H54 (cell line): Measurements from ENCODE around the gene SPEM3.
A peak's percentile ranks its signal among the peaks of the same experiment; 100 is the strongest.

Source experiments
- DNase-seq: peaks from one replicate; pipeline ENCODE4 v3.0.0; 2011; ENCODE audit warnings: low spot score, mixed read lengths; ENCODE audit not compliant: insufficient read length
- FAIRE-seq: peaks from 3 replicates; lab custom pipeline; 2011; peaks lifted over from hg19 to GRCh38; lab: Jason Lieb, UNC
- POLR2A ChIP-seq: IDR thresholded peaks from 2 replicates; pipeline ENCODE4 v1.6.1; 2011; ENCODE audit warnings: low read depth, mild to moderate bottlenecking, low read length

Gene SPEM3

DNA sequence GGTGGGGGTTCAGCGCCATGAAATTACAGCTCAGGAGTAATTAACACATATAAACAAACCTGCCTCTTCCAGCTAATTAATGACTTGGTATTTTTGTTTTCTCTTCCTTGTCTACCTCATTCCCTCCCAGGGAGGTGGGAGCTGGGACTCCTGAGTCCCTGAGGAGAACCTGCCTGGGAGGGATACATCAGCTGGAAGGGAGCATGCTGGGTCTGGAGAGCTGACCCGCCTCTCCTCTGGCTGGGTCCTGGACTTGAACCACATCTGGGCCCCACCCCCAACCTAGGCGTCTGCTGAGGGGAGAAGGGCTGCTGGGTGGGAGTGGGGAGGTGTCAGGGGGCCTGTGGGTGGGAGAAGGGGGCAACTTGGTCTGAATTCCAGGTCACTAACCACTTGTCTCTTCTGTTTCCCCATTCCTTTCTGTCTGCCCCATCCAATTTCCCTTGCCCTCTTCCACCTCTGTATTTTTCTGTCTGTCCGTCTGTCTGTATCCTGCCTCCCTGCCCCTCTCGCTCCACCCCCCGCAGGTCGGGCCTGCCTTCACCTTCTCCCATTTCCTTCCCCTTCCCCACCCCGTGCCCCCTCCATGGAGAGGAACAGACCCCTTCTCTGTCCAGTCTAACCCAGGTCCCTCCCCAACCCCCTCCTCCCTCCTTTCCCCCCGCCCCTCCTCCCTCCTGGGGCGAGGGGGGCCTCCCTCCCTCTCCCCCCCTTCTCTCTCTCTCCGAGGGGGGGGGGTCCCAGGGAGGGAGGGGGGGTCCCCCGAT lies 21.0 kb upstream of the SPEM3 start, which contains the start of gene NLGN2:
NLGN2 (plus strand) TSS at position 361 of the 767 bp plus-strand sequence. CDS start 411 bp downstream, outside the sequence.
- TF ChIP-seq POLR2A, result no peak
- no peak for FAIRE-seq
- DNase-seq, result no peak

DNA sequence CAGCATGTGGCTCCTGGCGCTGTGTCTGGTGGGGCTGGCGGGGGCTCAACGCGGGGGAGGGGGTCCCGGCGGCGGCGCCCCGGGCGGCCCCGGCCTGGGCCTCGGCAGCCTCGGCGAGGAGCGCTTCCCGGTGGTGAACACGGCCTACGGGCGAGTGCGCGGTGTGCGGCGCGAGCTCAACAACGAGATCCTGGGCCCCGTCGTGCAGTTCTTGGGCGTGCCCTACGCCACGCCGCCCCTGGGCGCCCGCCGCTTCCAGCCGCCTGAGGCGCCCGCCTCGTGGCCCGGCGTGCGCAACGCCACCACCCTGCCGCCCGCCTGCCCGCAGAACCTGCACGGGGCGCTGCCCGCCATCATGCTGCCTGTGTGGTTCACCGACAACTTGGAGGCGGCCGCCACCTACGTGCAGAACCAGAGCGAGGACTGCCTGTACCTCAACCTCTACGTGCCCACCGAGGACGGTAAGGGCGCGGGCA lies 20.4 kb upstream of the SPEM3 start:
- DNase-seq (no peak), FAIRE-seq (no peak)
- TF ChIP-seq POLR2A, result no peak

DNA sequence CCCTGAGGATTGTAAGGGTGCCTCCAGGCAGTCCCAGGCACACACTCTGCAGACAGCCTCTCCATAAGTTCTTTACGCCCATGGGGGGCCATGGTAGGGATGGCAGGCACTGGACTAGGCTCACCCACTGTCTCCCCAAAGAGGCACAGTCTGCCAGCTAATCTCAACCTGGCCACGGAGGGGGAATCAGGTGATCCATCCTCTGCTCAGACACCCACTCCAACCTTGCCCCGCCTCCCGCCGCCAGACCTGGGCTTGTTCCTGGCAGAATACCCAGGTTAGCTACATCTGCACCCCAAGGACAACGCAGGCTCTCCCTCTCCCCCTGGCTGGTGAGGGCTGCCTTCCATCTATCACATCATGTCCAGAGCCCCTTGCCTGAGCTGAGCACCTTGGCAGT lies 19.8 kb upstream of the SPEM3 start:
- no peak for TF ChIP-seq POLR2A
- FAIRE-seq (no peak), DNase-seq (no peak)

DNA sequence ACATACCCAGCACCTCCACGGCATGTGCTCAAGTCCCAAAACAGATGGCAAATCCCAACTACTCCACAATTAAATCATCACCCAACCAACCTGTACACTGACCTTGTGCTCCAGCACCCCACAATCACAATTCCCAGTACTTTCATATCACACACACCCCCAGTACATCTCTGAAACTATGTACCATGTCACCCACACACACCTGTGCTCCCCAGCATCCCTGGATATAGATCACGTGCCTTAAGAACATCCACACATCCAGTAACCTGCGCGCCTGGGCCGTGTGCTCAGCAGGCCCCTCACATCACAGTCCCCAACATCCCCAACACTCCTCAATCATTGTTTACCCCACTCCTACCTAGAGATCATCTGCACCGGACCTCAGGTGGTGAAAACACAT lies 18.9 kb upstream of the SPEM3 start:
- no peak for TF ChIP-seq POLR2A
- no peak for DNase-seq
- FAIRE-seq, result no peak

DNA sequence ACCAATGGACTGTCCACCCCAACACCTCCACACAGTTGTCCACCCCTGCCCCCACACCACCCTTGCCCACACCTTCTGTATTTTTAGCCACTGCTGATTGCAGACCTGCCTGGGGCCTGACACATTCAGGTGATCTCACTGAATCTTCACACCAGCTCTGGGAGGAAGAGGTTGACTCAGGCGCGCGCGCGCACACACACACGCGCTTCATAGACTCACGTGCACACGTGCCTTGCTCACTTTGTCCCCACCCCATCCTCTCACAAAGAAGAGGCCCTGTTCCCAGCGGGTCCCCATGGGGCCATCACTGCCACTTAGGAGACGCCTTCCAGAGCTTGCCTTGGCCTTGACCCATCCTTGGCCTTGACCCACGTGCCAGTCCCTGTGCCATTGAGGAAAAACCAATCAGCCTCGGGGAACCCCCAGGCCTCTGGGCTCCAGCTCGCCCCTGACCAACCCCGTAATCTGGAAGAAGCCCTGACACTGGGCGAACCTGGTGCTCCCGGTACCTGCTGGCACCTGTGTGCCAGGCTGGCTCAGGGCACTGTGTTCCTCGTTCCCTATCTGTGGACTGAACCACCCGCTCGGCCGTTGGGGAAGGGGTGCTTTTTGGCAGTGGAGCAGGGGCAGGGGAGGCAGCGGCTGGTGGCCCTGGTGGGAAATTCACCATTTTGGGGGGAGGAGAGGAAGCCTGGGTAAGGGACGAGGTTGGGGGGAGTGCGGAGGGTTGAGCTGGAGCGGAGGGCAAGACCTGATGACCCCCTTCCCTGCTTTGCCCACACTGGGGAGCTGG lies 17.8 kb upstream of the SPEM3 start:
- FAIRE-seq, result no peak
- no peak for DNase-seq

DNA sequence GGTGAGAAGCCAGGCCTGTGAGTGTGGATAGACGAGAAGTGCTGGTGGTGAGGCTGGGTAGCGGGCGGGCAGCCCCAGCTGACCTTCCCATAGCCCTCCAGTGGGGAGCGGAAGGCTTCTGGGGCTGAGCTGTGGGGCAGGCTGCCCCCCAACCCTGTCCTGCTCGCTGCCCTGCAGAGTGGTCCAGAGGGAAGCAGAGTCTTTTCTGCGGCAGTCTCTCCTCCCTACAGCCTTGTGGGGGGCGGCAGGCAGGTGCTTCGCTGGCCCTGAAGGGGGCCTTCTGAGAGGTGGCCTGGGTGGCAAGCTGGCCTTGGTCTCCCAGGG lies 17.3 kb upstream of the SPEM3 start:
- DNase-seq, result no peak
- no peak for TF ChIP-seq POLR2A
- FAIRE-seq, result no peak

More for the DNA sequence above, 17.8 kb upstream of the SPEM3 start:
- TF ChIP-seq POLR2A, result no peak

DNA sequence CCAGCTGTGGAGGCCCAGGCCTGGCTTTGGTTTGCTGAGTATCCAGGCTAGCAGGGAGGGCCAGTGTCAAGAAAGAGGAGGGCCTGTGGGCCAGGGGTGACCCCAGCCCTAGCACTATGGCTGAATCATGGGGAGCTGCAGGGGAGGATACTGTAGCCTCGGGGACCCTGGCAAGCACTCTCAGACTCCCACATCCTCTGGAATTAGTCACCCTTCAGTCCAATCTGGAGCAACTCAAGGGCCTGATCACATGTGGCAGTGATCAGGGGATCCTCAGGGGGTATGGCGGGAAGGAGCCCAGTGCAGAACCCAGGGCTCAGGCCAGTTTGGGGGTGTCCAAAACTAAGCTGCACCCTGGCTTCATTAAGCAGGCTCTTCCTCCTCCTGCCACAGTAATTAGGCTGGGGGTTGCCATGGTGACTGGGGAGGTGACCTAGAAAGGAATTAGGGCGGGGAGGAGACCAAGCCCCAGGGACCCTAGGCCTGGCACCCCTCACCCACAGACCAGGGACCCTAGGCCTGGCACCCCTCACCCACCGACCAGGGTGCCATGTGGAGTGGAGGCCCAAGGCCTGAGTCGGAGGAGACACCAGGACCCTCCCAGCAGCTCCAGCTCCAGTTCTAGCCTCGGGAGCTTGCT lies 15.2 kb upstream of the SPEM3 start:
- TF ChIP-seq POLR2A, result no peak
- FAIRE-seq (peak; percentile 61), DNase-seq (peak; percentile 95)

DNA sequence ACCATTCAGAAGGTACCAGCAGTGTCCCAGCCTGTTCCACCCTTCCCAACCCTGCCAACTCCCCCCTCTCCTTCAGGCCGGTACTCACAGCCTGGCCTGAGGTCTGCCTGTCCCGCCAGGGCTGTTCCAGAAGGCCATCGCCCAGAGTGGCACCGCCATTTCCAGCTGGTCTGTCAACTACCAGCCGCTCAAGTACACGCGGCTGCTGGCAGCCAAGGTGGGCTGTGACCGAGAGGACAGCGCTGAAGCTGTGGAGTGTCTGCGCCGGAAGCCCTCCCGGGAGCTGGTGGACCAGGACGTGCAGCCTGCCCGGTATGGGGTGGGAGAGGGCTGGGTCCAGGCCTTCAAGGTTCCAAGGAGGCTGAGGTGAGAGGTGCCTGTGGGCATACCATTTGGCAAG lies 13.8 kb upstream of the SPEM3 start:
- DNase-seq (no peak), FAIRE-seq (no peak)
- no peak for TF ChIP-seq POLR2A

DNA sequence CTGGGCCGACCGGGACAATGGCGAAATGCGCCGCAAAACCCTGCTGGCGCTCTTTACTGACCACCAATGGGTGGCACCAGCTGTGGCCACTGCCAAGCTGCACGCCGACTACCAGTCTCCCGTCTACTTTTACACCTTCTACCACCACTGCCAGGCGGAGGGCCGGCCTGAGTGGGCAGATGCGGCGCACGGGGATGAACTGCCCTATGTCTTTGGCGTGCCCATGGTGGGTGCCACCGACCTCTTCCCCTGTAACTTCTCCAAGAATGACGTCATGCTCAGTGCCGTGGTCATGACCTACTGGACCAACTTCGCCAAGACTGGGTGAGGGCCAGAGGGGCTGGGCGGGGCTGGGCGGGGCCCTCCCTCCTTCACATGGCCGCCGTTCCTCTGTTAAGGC lies 12.9 kb upstream of the SPEM3 start:
- no peak for TF ChIP-seq POLR2A

DNA sequence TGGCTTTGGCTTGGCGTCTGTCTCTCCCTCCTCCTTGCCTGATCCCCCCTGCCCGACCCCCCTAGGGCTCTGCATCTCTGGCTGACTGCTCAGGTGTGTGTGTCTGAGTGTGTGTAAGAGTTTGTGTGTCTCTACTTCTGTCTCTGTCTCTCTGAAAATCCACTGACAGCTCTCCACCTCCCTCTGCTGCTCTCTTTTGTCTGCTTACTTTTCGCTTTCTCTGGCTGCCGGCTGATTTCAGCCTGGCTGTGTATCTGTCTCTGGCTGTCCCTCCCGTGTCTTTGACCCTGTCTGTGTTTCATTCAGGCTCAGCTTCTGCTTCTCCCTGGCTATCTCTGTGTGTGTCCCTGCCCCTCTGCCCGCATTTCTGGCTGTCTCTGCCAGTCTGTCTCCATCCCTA lies 12.3 kb upstream of the SPEM3 start:
- FAIRE-seq (no peak), DNase-seq (no peak)
- TF ChIP-seq POLR2A, result no peak

More for the DNA sequence above, 12.9 kb upstream of the SPEM3 start:
- no peak for DNase-seq
- no peak for FAIRE-seq

DNA sequence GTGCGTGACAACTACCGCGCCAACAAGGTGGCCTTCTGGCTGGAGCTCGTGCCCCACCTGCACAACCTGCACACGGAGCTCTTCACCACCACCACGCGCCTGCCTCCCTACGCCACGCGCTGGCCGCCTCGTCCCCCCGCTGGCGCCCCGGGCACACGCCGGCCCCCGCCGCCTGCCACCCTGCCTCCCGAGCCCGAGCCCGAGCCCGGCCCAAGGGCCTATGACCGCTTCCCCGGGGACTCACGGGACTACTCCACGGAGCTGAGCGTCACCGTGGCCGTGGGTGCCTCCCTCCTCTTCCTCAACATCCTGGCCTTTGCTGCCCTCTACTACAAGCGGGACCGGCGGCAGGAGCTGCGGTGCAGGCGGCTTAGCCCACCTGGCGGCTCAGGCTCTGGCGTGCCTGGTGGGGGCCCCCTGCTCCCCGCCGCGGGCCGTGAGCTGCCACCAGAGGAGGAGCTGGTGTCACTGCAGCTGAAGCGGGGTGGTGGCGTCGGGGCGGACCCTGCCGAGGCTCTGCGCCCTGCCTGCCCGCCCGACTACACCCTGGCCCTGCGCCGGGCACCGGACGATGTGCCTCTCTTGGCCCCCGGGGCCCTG lies 11.5 kb upstream of the SPEM3 start:
- TF ChIP-seq POLR2A, result no peak
- FAIRE-seq, result no peak
- DNase-seq, result no peak

DNA sequence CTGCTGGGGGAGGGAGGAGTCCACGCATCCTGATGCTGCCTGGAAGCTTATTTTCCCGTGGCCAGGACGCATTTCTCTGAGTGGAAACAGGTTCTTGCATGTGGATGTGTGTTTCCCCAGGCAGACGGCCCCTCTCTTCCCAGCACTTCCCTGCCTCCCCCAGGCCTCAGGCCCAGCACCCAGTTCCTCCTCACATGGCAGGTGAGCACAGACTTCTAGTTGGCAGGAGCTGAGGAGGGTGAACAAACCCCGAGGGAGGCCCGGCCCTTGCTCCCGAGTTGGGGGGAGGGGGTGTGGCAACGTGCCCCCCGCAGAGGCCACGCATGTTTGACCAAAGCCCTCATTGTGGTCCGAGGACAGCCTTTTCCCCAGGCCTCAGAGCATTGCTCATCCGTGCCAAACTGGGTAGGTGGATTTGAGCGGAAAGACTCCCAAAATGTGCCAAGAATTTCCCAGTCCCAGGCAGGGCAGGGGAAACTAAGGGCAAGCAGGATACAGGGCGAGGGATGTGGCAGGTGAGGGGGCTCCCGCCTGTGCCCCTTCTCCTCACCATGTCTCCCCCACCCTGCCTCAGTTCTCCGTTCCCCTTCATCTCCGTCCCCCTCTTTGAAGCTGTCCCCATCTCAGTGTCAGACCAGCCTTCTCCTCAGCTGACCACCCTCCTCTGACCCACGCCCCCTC lies 10.0 kb upstream of the SPEM3 start:
- DNase-seq (no peak), FAIRE-seq (no peak)
- TF ChIP-seq POLR2A, result no peak
